GM15510 (cell line): ENCODE measurements around the gene RETREG1.

ENCODE experiments used
- POLR2A ChIP-seq: IDR thresholded peaks from 3 replicates; pipeline ENCODE4 v1.6.1; 2011; ENCODE audit warnings: borderline replicate concordance; ENCODE audit not compliant: insufficient read length; ENCODE audit errors: extremely low read depth

The RETREG1 gene

GRCh38 chr5:16480821-16481538 lies 135.8 kb downstream of the RETREG1 start:
- TF ChIP-seq POLR2A: no peak

GRCh38 chr5:16480144-16480543 lies 136.7 kb downstream of the RETREG1 start:
- no peak for TF ChIP-seq POLR2A

DNA sequence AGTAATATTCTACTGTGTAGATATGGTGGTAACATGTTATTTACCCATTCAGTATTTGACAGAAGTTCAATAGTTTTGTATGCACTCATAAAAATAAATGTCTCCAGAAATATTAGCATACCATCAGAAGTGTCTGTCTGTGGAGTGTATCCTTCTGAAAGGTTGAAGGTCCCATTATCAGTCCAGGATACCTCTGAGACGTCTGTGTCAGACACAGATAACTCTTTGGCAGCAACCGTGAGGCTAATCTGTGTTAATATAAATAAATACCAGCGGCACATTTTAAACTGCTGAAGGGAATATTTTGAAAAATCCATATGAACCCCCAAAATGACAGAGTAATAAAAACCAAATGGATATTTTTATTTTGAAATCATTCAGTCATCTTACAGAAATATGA lies 139.3 kb downstream of the RETREG1 start:
- TF ChIP-seq POLR2A: no peak

GRCh38 chr5:16471387-16471786 lies 145.4 kb downstream of the RETREG1 start:
- TF ChIP-seq POLR2A: no peak

DNA sequence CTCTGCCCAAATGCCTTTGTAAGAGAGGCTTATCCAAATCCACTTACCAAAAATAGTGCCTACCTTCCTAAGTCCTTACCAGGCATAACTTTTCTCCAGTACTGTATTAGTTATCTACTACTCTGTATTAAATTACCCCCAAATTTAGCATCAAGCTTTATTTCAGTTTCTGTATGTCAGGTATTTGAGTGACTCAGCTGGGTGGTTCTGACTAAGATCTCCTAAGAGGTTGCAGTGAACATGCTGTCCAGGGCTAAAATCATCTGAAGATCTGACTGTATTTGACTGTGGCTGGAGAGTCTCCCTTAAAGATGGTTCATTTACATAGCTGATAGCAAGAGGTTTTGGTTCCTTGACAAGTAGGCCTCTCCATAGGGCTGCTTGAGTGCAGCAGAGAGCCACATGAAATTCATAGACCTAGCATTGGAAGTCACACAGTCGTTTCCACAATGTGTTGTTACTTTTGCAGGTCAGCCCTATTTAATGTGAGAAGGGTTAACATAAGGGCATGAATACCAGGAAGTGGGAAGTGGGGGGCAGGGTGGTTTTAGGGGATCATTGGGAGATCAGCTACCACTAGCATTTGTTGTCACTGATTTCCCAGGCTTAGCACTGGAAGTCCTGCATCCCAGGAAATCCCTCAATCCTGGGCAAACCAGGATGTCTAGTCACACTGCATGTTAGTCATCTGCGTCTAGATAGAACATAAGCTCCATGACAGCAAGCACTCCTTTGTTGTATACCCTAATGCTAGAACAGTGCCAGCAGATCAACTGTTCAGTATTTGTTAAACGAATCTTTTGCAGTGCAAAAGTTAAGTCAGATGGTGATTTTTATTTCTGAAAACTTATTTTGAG lies 149.2 kb downstream of the RETREG1 start:
- peak; percentile 18 for TF ChIP-seq POLR2A

DNA sequence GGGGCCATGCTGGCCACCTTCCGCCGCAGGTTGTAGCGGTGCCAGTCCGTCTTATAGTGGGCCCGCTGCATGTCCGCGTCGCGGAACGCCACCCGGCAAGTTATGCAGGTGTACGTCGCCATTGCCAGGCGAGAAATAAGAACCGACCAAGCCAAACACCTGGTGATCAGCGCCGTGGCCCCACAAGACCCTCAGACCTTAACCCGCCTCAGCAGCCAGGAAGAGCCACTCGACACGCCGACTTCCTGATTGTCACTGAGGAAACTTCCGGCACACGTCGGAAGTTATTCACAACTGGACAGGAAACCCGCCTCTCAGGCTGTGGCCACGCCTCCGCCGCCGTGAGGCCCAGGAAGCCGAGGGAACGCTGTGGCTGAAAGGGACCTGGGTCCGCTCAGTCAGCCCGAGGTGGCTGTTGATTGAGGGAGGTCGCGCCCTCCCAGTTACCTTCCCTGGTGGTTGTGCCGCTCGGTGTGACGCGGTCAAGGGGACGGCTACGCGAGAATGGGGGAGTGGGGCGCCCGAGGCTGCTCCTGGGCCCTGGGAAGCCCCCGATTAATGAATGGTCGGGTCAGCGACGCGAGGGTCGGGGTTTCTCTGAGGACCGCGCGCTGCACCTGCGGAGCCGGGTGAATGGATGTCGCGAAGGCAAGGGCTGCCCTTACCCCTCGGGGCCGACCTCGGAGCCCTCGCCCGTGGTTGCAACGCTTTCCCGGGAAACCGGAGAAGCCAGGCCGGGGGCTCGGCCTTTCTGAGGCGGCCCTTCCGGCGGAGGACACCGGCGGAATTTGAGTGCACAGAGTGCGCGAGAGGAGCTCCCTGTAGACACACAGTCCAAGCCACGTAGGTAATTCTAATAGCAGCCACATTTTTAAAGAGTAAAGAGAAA lies 151.0 kb downstream of the RETREG1 start, which contains the start of gene ZNF622:
ZNF622 (minus strand) TSS at position 257 of the 889 bp plus-strand sequence; CDS start at position 122, 135 bp downstream.
- TF ChIP-seq POLR2A: peak; percentile 96

DNA sequence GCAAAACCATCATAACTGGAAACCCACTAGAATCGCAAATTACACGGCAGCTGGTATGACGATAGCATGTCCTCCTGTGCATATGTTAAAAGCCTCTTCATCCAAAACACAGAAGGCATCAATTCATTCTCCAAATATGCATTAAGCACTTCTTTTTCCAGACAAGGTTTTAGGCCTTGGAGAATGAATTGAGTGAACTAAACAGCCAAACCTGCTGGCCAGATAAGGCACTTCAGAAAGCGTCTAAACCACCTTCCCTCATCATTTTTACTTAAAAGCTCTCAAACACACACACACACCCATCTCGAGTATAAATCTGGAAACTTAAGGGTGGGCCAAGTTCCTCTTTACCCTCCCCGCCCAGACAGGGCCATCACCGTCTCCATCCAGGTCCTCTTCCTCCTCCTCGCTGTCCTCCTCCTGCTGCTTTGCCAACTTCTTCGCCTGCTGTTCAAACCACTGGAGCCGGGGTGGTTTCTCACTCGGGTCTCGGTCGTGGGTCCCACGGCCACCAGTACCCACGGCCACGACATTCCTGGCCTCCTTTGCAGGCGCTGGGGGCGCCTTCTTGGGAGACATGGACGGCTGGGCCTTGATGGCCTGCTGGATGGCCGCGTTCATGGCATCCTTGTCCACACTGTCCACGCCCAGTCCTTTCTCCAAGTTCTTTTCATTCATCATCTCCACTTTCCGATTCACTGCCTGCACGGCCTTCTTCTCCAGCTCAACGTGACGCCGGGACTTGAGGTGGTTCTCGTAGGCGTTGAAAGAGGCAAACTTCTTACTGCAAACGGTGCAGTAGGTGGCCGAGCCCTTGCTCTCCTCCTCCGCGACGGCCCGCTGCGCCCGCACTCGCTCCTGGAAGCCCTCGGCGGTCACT lies 151.9 kb downstream of the RETREG1 start:
- TF ChIP-seq POLR2A: no peak

DNA sequence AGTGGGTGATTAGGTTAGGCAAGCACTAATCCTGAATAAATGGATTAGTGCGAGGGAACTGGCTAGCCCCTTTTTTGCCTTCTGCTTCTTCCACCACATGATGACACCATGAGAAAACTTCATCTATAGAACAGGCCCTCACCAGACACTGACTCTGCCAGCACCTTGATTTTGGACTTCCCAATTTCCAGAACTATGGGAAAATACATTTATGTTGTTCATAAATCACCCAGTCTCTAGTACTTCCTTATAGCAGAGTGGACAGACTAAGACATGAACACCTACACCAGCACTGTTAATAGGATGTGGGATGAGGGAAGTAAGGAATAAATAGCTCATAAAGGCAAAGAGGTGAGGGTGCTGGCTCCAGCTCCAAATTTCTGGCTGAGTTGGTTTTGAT lies 152.6 kb downstream of the RETREG1 start:
- no peak for TF ChIP-seq POLR2A

- TF ChIP-seq POLR2A: no peak
These were observed 155.0 kb downstream of the RETREG1 start for GRCh38 chr5:16461782-16462181.

DNA sequence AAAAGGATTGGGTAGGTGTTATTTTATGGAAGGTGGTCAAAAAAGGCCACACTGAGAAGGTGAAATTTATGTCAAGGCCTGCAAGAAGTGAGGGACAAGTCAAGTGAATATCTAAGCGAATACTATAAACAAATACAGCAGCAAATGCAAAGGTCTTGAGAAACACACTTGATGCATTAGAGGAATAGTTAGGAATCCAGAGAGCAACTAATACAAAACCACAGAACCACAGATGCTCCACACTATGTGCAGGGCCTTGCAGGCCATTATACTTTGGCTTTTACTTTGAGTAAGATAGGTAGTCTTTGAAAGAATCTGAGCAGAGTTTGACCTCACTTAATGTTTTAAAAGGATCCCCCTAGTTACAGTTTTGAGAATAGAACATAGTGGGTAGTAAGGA lies 155.8 kb downstream of the RETREG1 start:
- TF ChIP-seq POLR2A: no peak

DNA sequence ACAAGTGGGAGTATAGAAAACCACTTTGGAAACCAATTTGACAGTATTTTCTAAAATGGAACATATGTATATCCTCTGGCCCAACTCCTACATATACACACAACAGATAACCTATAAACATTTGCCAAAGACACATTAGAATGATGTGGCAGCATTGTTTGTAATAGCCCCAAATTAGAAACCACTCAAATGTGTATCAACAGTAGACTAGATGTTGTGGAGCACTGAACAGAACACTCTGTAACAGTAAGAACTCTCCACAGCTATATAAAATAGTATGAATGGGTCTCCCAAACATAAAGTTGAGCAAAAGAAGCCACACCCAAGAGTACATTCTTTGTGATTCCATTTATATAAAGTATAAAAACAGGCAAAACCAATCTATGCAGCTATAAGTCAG lies 157.3 kb downstream of the RETREG1 start:
- no peak for TF ChIP-seq POLR2A

DNA sequence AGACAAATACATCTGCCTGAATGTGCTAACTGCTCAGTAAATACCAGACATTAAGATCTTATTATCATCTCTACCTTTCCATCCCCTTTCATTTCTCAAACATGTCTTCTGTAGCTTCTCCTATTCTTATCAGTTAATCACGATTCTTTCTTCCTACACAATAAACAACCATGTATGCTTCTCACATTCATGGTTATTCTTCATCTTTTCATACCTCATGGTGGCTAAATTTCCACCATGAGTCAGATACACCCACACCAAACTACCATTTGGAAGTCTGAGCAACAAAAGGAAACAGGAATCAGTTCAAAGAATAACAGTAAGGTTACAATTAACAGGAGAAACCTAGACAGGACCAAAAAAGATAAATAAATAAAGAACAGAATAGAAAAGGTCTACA lies 158.9 kb downstream of the RETREG1 start:
- TF ChIP-seq POLR2A: no peak

DNA sequence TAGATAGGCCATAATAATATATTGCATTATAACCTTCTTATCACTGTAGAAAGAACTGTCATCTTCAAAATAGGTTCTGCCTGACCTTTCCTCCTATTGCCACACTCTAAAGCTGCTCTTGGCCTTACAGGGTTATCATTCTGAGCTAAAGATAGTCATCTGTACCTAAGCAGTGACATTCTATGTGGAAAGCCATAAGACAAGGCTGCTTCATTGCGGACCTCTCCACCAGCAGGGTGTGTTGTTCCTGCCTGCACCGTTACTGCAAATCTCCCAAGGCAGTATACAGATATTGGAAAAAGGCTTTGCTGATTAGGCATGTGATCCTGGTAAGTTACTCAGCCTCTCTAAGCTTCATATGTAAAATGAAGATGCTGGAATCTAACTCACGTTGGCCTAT lies 159.3 kb downstream of the RETREG1 start:
- TF ChIP-seq POLR2A: no peak
